ENCODE results near the gene PRKCE. TPM values are rescaled to one million over a fixed set of nuclear protein-coding genes. Genes with fewer than 3 reads are reported as not detected.

Gene PRKCE
- total RNA-seq, 1 donor from 2014 or later, result 28.4 TPM

Other genes with a start within 250 kb of the PRKCE start
- gene SRBD1, start 40.4 kb upstream of the PRKCE start, total RNA-seq, result 17.2 and 17.6 TPM in 2 replicates

Data from dermis microvascular lymphatic vessel endothelial cell (primary cell).